LoVo (cell line): ENCODE data around the gene FMR1.

Experiments used
- DNase-seq: peaks from one replicate; pipeline ENCODE4 v3.0.0-alpha.2; 2016; ENCODE audit warnings: low spot score

FMR1 gene

GRCh38 chrX:147916375-147916968 is 4.8 kb downstream of the FMR1 start:
- DNase-seq, result no peak

DNA sequence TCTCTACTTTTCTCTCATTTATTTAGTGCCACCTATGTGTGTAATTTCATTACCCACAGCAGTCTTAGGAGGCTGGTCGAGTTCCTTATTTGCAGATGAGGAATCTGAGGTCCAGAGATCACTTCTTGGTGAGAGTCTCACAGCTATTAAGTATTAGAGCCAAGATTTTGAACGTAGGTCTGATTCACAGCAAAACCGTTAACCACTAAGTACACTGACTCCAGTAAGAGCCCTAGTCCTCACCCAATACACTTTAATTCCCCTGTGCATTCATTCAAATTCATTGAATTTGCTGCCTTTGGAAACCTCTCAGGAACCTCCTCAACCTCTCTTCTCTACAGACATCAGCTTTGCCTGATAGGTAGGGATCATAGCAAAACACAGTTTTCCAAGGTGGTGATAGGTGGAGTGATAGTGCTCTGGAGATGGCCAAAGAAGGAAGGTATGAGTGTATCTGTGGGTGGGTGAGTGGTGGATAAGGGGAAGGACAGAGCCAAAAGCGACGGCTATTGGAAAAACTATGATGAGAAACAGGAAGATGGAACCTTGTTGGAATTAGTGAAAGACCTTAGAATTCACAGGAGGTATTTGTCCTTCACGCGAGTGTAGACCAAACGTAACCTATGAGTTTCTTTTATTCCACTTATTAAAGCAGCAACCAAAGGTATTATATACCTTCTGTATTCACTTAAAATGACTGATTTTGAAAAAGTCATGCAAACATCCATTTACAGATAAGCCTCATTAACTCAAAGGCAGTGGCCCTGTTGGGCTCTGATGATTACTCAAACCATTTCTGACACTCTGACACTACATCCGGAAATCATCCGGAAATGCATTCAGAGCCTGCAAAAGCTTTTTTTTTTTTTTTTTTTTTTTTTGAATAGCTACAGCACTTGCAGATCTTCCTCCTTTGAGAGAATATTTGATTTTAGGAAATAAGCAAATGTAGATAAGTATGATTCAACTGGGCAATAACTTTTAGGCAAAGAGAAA is 6.3 kb downstream of the FMR1 start:
- no peak for DNase-seq

DNA sequence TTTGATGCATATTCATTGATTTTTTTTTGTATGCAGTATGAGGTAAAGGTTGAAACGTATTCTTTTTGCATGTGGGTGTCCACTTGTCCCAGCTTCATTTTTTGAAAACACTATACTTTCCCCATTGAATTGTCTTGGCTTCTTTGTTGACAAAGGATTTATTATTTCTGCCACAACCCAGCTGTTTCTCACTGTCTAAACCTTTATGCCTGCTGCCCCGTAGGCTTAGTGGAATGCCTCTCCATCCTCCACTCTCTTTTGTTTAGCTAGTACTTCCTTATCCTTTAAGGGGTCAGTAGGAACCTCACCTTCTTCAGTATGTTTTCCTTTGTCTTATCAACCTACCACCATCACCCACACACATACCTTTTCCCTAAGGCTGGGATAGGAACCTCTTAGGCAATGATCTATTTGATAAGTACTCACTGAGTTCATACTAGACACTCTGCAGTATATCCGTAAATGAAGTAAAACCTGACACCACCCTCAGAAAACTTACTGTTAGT is 8.5 kb downstream of the FMR1 start:
- DNase-seq, result no peak

DNA sequence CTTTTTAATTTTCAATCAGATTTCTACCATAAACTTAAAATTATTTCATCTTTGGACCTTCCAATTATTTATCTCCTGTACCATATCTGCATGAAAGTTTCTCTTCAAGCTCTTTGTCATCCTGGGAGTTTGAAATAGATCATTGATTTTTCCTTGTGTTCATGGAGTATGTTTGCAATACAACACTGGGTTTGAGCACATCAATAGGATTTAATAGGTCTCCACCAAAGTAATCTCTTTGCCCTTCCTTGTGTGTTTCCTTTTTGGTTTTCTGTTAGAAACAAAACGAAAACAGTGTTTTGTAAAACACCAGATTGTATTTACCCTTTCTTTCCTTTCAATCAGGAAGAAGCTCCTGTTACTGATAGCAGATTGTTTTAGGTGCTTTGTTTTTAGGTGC is 11.9 kb downstream of the FMR1 start:
- no peak for DNase-seq

DNA sequence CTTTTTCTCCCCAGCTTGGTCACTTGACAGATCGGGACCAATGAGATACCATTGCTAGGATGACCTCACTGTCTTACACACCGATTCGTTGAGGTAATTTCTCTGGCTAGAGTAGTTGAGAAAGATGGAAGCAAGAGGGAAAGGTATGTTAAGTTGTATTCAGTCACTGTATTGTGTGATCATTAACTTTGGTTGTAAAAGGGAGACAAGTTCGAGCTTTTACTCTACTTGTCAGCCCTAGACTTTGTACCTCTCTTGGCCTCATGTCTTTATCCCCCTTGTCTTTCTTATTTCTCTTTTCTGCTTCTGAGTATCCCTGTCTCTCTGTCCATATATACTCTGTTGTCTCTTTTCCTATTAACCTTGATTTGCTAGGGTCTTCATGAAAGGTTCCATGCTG is 15.5 kb downstream of the FMR1 start:
- no peak for DNase-seq

DNA sequence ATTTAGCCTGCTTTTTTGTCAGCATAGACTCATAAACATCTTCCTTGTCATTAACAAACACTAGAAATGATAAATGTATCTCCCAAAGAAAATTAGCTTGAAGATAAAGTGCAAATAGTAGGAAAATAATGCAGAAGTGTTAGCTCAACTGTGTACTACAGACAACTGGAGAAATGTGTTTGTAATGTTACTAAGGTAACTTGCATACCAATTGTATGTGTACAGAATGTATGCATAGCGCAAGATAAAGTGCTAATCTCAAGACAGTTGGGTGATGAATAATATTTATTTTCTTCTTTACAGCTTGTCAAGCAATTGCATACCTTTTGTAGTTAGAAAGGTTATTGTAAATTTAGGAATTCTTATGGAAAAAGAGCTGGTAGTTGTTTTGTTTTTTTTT is 22.1 kb downstream of the FMR1 start:
- DNase-seq, result no peak

- DNase-seq, result no peak
Measured at GRCh38 chrX:147935156-147935758, 23.5 kb downstream of the FMR1 start.

GRCh38 chrX:147945286-147945685 is 33.6 kb downstream of the FMR1 start:
- no peak for DNase-seq

DNA sequence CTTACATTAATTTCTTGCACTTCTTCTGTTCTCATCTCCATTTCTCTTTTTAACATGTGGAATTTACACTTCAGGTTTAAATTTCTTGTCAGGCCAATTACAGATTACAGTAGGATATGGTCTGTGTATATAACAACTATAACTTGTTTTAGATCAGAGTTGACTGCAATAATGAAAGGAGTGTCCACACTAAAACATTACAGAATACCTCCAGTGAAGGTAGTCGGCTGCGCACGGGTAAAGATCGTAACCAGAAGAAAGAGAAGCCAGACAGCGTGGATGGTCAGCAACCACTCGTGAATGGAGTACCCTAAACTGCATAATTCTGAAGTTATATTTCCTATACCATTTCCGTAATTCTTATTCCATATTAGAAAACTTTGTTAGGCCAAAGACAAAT is 36.8 kb downstream of the FMR1 start:
- DNase-seq, result no peak

- no peak for DNase-seq
Measured at GRCh38 chrX:147950352-147950751, 38.6 kb downstream of the FMR1 start.

GRCh38 chrX:147953976-147954375 is 42.3 kb downstream of the FMR1 start:
- DNase-seq, result no peak

- no peak for DNase-seq
Measured at GRCh38 chrX:147957291-147957690, 45.6 kb downstream of the FMR1 start.

- no peak for DNase-seq
Measured at GRCh38 chrX:147958291-147958690, 46.6 kb downstream of the FMR1 start.

- DNase-seq, result no peak
Measured at GRCh38 chrX:147960722-147961121, 49.0 kb downstream of the FMR1 start.

- no peak for DNase-seq
Measured at GRCh38 chrX:147962476-147962875, 50.8 kb downstream of the FMR1 start.

GRCh38 chrX:147978931-147979330 is 67.2 kb downstream of the FMR1 start:
- DNase-seq, result no peak

DNA sequence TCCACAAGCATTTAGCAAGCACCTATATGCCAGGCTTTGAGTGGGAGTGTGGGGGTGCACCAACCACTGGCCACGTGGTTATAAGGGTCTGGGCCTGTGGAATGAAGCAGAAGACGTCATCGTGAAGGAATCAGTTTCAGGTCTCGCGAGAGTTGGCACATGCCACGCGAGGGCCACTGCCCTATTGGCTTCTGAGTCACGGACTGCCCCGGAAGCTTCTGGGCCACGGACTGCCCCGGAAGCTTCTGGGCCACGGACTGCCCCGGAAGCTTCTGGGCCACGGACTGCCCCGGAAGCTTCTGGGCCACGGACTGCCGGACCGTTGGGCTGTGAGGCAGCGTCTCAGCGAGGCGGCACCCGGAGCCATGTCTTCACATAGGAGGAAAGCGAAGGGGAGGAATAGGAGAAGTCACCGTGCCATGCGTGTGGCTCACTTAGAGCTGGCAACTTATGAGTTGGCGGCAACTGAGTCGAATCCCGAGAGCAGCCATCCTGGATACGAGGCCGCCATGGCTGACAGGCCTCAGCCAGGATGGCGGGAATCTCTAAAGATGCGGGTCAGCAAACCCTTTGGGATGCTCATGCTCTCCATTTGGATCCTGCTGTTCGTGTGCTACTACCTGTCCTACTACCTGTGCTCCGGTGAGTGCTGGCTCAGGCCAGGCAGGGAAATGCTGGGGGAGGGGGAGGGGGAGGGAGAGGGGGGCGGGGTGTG is 69.5 kb downstream of the FMR1 start, which contains the start of gene FMR1NB:
Gene FMR1NB, plus strand, starts transcription at position 300 of the 715 bp plus-strand sequence. Its CDS starts 66 bp downstream, at position 366.
- no peak for DNase-seq
